Activated T-cell treated with anti-CD3 and anti-CD28 coated beads, Interleukin-2, amount 50 U/mL, for 72 hours (primary cell): ENCODE data around the gene TLCD3A. TPM values are rescaled to one million over a fixed set of nuclear protein-coding genes. Genes with fewer than 3 reads are reported as not detected.
"Not testable (repeated sequence)": the region's sequence is repeated elsewhere in the genome, so short reads cannot be mapped to it uniquely, and the experiment has no call there.

Experiments
- ATAC-seq, 2 donors: fragments of 150-1000 bp; cut with Tn5 transposase; replicated peaks in 1 of 2; 2 replicates each; pipeline ENCODE4 v1.10.0; 2021; ENCODE audit warnings: moderate library complexity in 2 of 2, mild to moderate bottlenecking in 1 of 2
- DNase-seq, 2 donors: peaks; one replicate each; pipeline ENCODE4 v3.0.0; 2021 to 2022; ENCODE audit warnings: mixed read lengths in 1 of 2
- H3K27ac Mint-ChIP-seq: one replicate; pipeline ENCODE4 v1.8.0; 2022; ENCODE audit warnings: mild to moderate bottlenecking, moderate library complexity, mixed read lengths
- H3K27me3 Mint-ChIP-seq: one replicate; pipeline ENCODE4 v1.8.0; 2022; ENCODE audit warnings: low read depth, mixed read lengths
- H3K36me3 Mint-ChIP-seq, 2 donors: one replicate each; pipeline ENCODE4 v1.8.0; 2022; ENCODE audit warnings: mixed read lengths in 2 of 2, mild to moderate bottlenecking in 1 of 2; ENCODE audit not compliant: insufficient read depth in 2 of 2
- H3K4me1 Mint-ChIP-seq: one replicate; pipeline ENCODE4 v1.8.0; 2022; ENCODE audit warnings: low read depth, mixed read lengths
- H3K4me3 Mint-ChIP-seq, 2 donors: one replicate each; pipeline ENCODE4 v1.8.0; 2022; ENCODE audit warnings: mild to moderate bottlenecking in 2 of 2, mixed read lengths in 2 of 2, moderate library complexity in 2 of 2
- H3K9me3 Mint-ChIP-seq, 2 donors: one replicate each; pipeline ENCODE4 v1.8.0; 2022; ENCODE audit warnings: mixed read lengths in 2 of 2
- total RNA-seq, 2 donors: library from RNA; stranded (reverse); gene quantifications; one replicate each; pipeline ENCODE4 v1.2.3, GENCODE V29; 2022

TLCD3A gene
- total RNA-seq, 2 donors from 2014 or later: 6.6 to 11.7 TPM

DNA sequence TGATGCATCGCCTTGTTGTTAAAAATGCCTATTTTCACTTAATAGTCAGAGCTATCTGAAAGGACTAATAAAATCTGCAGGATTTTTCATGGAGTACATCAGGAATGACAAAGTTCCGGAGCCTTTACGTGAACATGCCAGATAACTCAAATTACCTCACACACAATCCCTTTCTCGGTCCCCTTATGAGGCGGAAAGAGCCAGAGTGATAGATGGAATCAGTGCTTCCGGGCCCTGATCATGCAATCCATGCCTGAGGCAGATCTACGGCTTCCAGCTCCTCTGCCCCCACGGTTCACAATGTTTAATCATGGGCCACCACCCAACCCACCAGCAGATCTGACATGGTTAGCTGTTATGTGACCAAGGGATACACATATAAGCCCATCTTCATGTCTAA is 34.7 kb upstream of the TLCD3A start:
- H3K36me3 Mint-ChIP-seq: peaks cover 10% of the 10 kb centered on the region in 2 donors
- H3K4me3 Mint-ChIP-seq: no peak overlapping the region
- ATAC-seq (no peak), DNase-seq (no peak)
- H3K27me3 Mint-ChIP-seq: no peaks in the 10 kb centered on the region
- H3K4me1 Mint-ChIP-seq: no peaks in the 10 kb centered on the region
- no peak overlapping the region for H3K27ac Mint-ChIP-seq
- H3K9me3 Mint-ChIP-seq: no peaks in the 10 kb centered on the region

DNA sequence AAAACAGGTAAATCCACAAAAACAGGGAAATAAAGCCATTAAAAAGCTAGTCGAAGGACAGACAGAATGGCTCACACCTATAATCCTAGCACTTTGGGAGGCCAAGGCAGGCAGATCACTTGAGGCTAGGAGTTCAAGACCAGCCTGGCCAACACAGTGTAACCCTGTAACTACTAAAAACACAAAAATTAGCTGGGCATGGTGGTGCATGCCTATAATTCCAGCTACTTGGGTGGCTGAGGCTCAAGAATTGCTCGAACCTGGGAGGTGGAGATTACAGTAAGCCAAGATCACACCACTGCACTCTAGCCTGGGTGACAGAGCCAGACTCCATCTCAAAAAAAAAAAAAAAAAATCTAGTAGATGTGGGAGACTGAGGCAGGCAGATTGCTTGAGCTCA is 34.3 kb upstream of the TLCD3A start:
- H3K36me3 Mint-ChIP-seq: peaks cover 10% of the 10 kb centered on the region in 2 donors
- H3K9me3 Mint-ChIP-seq, H3K27me3 Mint-ChIP-seq, H3K4me1 Mint-ChIP-seq, H3K4me3 Mint-ChIP-seq, H3K27ac Mint-ChIP-seq, DNase-seq, ATAC-seq: not testable (repeated sequence)

DNA sequence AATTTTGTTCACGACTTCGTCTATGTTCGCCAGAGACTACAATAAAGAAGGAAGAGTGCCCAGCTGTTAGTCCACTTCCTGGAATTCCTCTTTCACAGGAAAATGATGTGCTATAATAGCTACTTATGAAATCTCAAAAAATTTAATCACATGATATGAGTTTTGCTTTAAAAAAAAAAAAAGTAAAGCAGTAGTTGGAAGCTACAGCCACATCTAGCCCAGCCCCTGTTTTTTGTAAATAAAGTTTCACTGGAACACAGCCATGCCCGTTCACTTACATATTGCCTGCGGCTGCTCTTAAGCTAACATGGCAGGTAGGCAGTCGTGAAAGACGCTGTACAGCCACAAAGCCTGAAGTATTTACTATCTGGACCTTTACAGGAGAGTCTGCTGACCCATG is 33.1 kb upstream of the TLCD3A start:
- DNase-seq (no peak), ATAC-seq (no peak)
- no peak overlapping the region for H3K27ac Mint-ChIP-seq
- no peaks in the 10 kb centered on the region for H3K27me3 Mint-ChIP-seq
- no peak overlapping the region for H3K4me3 Mint-ChIP-seq
- no peaks in the 10 kb centered on the region for H3K9me3 Mint-ChIP-seq
- no peaks in the 10 kb centered on the region for H3K4me1 Mint-ChIP-seq
- H3K36me3 Mint-ChIP-seq: peaks cover 10% of the 10 kb centered on the region in 2 donors

DNA sequence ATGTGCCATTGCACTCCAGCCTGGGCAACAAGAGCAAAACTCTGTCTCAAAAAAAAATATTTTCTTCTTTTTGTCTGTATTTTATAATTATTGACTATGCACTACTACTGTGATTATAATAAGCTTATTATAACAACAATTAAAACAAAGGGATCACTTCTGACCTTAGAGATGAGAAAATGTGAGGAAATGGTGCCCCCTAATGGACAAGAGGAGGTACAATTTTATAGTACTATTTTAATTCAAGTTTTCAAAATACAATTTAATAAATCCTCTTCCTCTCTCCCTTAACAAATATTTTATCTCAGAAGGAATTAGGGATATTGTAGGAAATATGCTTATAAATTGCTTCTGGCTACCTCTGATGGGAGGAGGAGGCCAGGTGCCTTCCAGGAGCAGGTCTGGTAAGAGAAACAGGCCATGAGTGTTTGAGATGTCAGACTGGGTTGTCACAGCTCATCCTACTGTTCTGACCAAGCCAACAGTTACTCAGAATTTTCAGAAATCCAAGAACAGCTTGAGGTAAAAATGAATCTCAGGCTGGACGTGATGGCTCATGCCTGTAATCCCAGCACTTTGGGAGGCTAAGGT is 31.8 kb upstream of the TLCD3A start:
- ATAC-seq (peak in 1 of 2 donors; percentile 53), DNase-seq (peak in 1 of 2 donors; percentile 12)
- Mint-ChIP-seq H3K27me3 (no peaks in the 10 kb centered on the region), H3K36me3 (peaks cover 4 to 6% of the 10 kb centered on the region in 2 donors), H3K27ac (peak overlapping the region; percentile 76), H3K4me3 (no peak overlapping the region), H3K9me3 (no peaks in the 10 kb centered on the region), H3K4me1 (peaks cover 4% of the 10 kb centered on the region)

DNA sequence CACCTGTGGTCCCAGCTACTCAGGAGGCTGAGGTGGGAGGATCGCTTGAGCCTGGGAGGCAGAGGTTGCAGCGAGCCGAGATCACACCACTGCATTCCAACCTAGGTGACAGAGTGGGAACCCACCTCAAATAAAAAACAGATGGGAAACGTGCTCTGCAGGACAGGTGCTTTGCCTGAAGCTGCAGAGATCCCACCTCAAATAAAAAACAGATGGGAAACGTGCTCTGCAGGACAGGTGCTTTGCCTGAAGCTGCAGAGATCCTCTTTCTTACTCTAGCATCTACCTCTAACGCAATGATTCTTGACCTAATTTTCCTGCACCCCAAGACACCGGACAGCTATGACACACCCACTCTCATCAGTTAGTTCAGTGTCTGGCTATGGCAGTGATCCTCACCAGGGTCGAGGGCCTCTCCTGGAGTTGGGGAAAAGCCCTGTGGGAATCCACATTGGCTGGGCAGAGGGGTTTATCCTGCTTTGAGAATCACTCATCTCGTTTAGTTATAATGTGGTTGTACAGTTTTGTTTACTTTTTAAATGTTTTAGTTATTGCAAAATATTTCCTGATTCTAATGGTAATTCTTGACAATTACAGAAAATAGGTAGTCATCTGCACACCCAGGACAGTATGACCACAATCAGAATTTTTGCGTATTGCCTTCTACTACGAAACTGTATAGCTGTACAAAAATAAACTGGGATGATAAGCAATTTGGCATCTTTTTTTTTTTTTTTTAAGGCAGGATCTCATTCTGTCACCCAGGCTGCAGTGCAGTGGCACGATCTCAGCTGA is 29.1 kb upstream of the TLCD3A start:
- ATAC-seq: no peak
- peaks cover 14% of the 10 kb centered on the region for H3K4me1 Mint-ChIP-seq
- no peak overlapping the region for H3K27ac Mint-ChIP-seq
- no peaks in the 10 kb centered on the region for H3K36me3 Mint-ChIP-seq
- H3K27me3 Mint-ChIP-seq: no peaks in the 10 kb centered on the region
- no peaks in the 10 kb centered on the region for H3K9me3 Mint-ChIP-seq
- H3K4me3 Mint-ChIP-seq: no peak overlapping the region
- DNase-seq: no peak

DNA sequence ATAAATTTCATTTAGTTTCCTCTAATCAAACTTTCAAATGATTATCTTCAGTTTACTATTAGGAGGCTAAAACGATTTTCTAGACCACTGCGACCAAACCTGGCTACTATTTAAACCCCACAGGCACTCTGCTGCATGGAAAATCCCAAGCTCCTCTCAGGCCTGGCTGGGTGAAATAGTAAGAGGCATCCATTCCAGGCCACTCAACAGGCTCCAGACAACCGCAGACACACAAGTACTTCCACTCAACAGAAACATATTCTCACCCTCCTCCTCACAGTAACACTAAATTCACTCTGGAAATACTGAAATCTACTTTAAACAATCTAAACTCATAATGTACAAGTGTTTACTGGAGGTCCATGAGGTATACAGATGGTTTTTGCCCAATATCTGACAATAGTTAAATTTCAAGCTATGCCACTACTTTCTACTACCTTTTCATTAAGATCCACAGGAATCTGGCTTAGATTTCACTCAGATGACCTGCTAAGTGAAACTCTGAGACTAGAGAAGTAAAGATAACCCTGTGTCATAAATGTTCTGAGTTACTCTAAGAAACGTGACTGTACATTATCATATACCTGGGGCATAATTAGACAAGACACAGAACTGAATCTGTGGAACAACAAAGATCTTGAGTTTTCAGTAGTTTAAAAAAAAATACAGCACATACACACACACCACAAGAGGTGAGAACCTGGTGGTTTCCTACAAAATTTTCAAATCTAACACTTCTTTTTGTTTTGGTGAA is 28.1 kb upstream of the TLCD3A start:
- no peaks in the 10 kb centered on the region for H3K27me3 Mint-ChIP-seq
- peaks cover 0 to 3% of the 10 kb centered on the region in 2 donors for H3K36me3 Mint-ChIP-seq
- no peaks in the 10 kb centered on the region for H3K9me3 Mint-ChIP-seq
- no peak for ATAC-seq
- no peak for DNase-seq
- peaks cover 21% of the 10 kb centered on the region for H3K4me1 Mint-ChIP-seq
- H3K27ac Mint-ChIP-seq: peak overlapping the region; percentile 64
- no peak overlapping the region for H3K4me3 Mint-ChIP-seq

DNA sequence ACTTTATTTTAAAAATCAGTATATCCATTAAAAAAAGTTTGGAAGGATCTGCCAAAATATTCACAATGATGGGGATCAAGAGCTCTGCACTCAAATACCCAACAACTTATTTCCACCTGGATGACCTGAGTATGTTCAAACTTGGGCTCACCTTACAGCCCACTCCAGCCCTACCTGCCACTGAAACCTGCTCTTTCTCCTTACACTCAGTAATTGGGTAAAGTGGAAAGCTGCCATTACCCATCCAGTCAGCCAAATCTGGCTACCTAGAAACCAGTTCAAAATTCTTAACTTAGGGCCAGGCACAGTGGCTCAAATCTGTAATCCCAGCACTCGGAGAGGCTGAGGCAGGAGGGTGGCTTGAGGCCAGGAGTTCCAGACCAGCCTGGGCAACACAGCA is 27.4 kb upstream of the TLCD3A start:
- DNase-seq: no peak
- Mint-ChIP-seq H3K4me1 (peaks cover 26% of the 10 kb centered on the region), H3K4me3 (no peak overlapping the region), H3K9me3 (no peaks in the 10 kb centered on the region), H3K27me3 (no peaks in the 10 kb centered on the region), H3K27ac (peak overlapping the region; percentile 64), H3K36me3 (peaks cover 0 to 10% of the 10 kb centered on the region in 2 donors)
- no peak for ATAC-seq

DNA sequence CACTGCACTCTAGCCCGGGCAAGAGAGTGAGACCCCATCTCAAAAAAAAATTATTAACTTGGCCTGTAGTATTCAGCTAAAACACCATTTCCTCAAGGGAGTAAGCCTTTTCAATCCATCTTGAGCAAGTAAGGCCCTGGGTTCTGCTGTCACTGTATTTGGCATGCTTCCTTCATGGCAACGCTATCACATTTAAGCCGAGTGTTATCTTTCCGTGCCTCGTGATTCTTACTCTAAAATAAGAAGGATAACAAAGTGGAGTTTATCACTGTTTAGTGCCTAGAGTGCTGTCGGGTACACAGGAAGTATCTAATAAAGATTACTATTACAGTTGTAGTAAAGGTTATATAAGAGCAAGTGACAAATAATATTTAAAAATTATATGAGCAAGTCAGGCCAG is 26.5 kb upstream of the TLCD3A start:
- H3K27ac Mint-ChIP-seq: no peak overlapping the region
- peaks cover 0 to 11% of the 10 kb centered on the region in 2 donors for H3K36me3 Mint-ChIP-seq
- no peak for ATAC-seq
- no peak overlapping the region for H3K4me3 Mint-ChIP-seq
- no peaks in the 10 kb centered on the region for H3K27me3 Mint-ChIP-seq
- DNase-seq: no peak
- peaks cover 26% of the 10 kb centered on the region for H3K4me1 Mint-ChIP-seq
- H3K9me3 Mint-ChIP-seq: no peaks in the 10 kb centered on the region

DNA sequence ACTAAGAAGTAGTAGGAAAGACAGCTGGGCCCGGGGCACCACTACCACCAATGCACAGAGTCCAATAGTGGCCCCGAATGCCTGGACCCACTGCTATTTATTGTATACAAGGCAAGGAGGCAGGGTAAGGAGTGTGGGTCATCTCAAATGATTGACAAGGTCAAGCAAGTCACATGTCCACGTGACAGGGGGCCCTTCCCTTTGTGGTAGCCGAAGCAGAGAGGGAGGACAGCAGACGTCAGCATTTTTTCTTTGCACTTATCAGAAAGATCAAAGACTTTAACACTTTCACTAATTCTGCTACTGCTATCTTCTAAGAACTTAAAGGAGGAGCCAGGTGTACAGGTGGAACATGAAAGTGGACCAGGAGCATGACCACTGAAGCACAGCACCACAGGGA is 24.3 kb upstream of the TLCD3A start:
- Mint-ChIP-seq H3K27ac (no peak overlapping the region), H3K4me3 (no peak overlapping the region)

DNA sequence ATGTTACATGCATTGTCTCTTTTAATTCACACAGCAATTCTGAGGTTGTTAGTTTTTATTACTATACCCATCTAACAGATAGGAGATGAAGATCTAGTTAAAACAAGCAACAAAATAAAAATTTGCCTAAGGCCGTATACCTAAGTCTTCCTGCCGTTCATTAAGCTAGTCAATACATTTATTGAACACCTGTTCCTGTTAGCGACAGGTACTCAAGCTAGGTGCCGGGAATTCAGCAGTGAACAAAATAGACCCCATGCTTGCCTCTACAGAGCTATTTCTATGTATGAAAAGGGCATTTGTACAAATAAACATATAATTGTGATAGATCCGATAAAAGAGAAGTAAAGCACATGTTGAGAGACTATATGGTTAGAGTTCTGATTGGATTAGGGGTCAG is 14.3 kb upstream of the TLCD3A start:
- H3K27ac Mint-ChIP-seq: no peak overlapping the region
- DNase-seq (no peak), ATAC-seq (no peak)
- H3K27me3 Mint-ChIP-seq: no peaks in the 10 kb centered on the region
- H3K4me3 Mint-ChIP-seq: no peak overlapping the region
- H3K4me1 Mint-ChIP-seq: peaks cover 16% of the 10 kb centered on the region
- H3K36me3 Mint-ChIP-seq: peaks cover 2 to 5% of the 10 kb centered on the region in 2 donors
- H3K9me3 Mint-ChIP-seq: no peaks in the 10 kb centered on the region

More for the DNA sequence above, 24.3 kb upstream of the TLCD3A start:
- Mint-ChIP-seq H3K9me3 (no peaks in the 10 kb centered on the region), H3K36me3 (peaks cover 0 to 11% of the 10 kb centered on the region in 2 donors), H3K4me1 (peaks cover 38% of the 10 kb centered on the region), H3K27me3 (no peaks in the 10 kb centered on the region)
- DNase-seq (no peak), ATAC-seq (no peak)

DNA sequence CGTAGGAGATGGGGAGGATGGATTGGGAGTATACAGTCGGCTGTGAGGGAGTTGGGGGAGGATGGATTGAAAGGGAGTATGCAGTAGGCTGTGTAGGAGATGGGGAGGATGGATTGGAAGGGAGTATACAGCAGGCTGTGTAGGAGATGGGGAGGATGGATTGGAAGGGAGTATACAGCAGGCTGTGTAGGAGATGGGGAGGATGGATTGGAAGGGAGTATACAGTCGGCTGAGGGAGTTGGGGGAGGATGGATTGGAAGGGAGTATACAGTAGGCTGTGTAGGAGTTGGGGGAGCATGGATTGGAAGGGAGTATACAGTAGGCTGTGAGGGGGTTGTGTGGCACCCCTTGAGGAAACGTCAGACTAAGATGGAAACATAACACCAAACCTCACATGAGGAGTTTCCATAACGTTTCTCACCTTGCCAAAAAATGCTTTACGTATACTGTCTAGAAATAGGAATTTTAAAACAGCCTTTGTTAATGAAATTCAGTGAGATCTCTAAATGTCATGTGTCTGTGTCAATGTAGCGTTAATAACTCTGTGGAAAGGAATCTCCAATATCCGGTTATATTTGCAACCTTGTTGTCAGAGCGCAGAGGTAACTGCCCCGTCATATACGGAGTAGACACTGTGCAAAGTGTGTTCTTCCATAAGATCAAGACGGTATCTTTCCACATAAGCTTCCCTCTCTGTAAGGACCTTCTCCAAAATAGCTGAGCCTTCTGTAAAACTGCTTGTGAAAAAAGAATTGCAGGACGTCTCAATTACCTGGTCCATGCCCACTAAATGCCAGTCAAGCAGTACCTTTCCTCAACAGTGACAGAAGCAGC is 11.5 kb upstream of the TLCD3A start:
- H3K4me3 Mint-ChIP-seq: no peak overlapping the region
- no peak for ATAC-seq
- no peaks in the 10 kb centered on the region for H3K27me3 Mint-ChIP-seq
- DNase-seq: no peak
- no peaks in the 10 kb centered on the region for H3K9me3 Mint-ChIP-seq
- H3K27ac Mint-ChIP-seq: no peak overlapping the region
- no peaks in the 10 kb centered on the region for H3K4me1 Mint-ChIP-seq
- H3K36me3 Mint-ChIP-seq: no peaks in the 10 kb centered on the region

DNA sequence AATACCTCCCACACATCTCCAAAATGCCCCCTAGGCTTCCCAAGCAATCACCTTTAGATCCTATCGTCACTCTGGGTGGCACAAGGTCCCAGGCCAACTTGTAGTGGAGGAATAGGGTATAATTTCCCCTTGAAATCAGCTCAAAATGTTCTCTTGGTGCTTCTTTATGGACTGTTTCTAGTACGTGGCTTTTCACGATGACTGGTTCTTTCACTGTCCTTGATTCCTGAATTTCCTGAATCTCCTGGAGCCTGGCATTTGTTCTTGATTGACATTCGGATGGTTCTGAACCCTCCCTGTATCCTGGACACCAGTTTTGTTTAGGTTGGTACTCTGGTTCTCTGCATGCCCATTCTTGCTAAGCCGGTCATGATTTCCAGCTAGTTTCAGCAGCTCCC is 10.9 kb upstream of the TLCD3A start:
- Mint-ChIP-seq H3K27me3 (no peaks in the 10 kb centered on the region), H3K36me3 (no peaks in the 10 kb centered on the region), H3K27ac (no peak overlapping the region), H3K4me3 (no peak overlapping the region), H3K9me3 (no peaks in the 10 kb centered on the region), H3K4me1 (no peaks in the 10 kb centered on the region)
- ATAC-seq (no peak), DNase-seq (no peak)

DNA sequence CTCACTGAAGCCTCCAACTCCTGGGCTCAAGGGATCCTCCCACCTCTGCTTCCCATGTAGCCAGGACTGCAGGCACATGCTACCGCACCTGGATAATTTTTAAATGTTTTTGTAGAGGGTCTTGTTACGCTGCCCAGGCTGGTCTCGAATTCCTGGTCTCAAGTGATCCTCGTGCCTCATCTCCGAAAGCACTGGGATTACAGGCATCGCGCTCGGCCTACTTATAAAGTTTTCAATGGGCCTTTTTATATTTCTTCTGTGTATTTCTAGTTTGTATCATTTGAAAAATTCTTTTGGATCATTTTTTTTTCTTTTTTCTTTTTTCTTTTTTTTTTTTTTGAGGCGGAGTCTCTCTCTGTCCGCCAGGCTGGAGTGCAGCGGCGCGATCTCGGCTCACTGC is 7.3 kb upstream of the TLCD3A start:
- DNase-seq (no peak), ATAC-seq (no peak)
- H3K4me1 Mint-ChIP-seq: no peaks in the 10 kb centered on the region
- H3K36me3 Mint-ChIP-seq: no peaks in the 10 kb centered on the region
- H3K27me3 Mint-ChIP-seq: peaks cover 9% of the 10 kb centered on the region
- H3K4me3 Mint-ChIP-seq: no peak overlapping the region
- no peak overlapping the region for H3K27ac Mint-ChIP-seq
- no peaks in the 10 kb centered on the region for H3K9me3 Mint-ChIP-seq
